ENCODE results near the gene AKAP6.

AKAP6 gene

GRCh38 chr14:32657081-32657480 lies 328.0 kb downstream of the AKAP6 start:
- DNase-seq (ENCODE audit: insufficient read length, low spot score) (no peak), FAIRE-seq (peak; percentile 38)
- TF ChIP-seq POLR2A (IDR thresholded peaks at IDR 0.05; ENCODE audit: low read depth, low read length) (no peak), TAF1 (IDR thresholded peaks at IDR 0.05; ENCODE audit: low read depth, low read length) (no peak), PAX5 (IDR thresholded peaks at IDR 0.05; ENCODE audit: insufficient read depth, low read length, severe bottlenecking) (no peak), POU2F2 (IDR thresholded peaks at IDR 0.05; ENCODE audit: low read depth, low read length) (no peak), SPI1 (IDR thresholded peaks at IDR 0.05; ENCODE audit: low read depth, low read length) (peak; percentile 72), POLR2AphosphoS5 (IDR thresholded peaks at IDR 0.05; ENCODE audit: low read depth, low read length) (no peak)

- no peak for DNase-seq (ENCODE audit: insufficient read length, low spot score)
- no peak for TF ChIP-seq POLR2A (IDR thresholded peaks at IDR 0.05; ENCODE audit: low read depth, low read length)
- no peak for FAIRE-seq
Measured at GRCh38 chr14:32661216-32661615, 332.1 kb downstream of the AKAP6 start.

GRCh38 chr14:32662211-32662610 lies 333.1 kb downstream of the AKAP6 start:
- TF ChIP-seq TAF1 (IDR thresholded peaks at IDR 0.05; ENCODE audit: low read depth, low read length) (no peak), POLR2AphosphoS5 (IDR thresholded peaks at IDR 0.05; ENCODE audit: low read depth, low read length) (no peak), POU2F2 (IDR thresholded peaks at IDR 0.05; ENCODE audit: low read depth, low read length) (no peak), PAX5 (IDR thresholded peaks at IDR 0.05; ENCODE audit: insufficient read depth, low read length, severe bottlenecking) (no peak), POLR2A (IDR thresholded peaks at IDR 0.05; ENCODE audit: low read depth, low read length) (no peak)
- DNase-seq (ENCODE audit: insufficient read length, low spot score) (no peak), FAIRE-seq (no peak)

- TF ChIP-seq POU2F2 (IDR thresholded peaks at IDR 0.05; ENCODE audit: low read depth, low read length) = no peak
- TF ChIP-seq PAX5 (IDR thresholded peaks at IDR 0.05; ENCODE audit: insufficient read depth, low read length, severe bottlenecking) = no peak
- no peak for TF ChIP-seq TAF1 (IDR thresholded peaks at IDR 0.05; ENCODE audit: low read depth, low read length)
- DNase-seq (ENCODE audit: insufficient read length, low spot score) = no peak
- no peak for FAIRE-seq
Measured at GRCh38 chr14:32666308-32666707, 337.2 kb downstream of the AKAP6 start.

GRCh38 chr14:32667287-32667686 lies 338.2 kb downstream of the AKAP6 start:
- DNase-seq (ENCODE audit: insufficient read length, low spot score) (no peak), FAIRE-seq (no peak)
- no peak for TF ChIP-seq POU2F2 (IDR thresholded peaks at IDR 0.05; ENCODE audit: low read depth, low read length)
- no peak for TF ChIP-seq PAX5 (IDR thresholded peaks at IDR 0.05; ENCODE audit: insufficient read depth, low read length, severe bottlenecking)
- no peak for TF ChIP-seq SPI1 (IDR thresholded peaks at IDR 0.05; ENCODE audit: low read depth, low read length)
- TF ChIP-seq POLR2A (IDR thresholded peaks at IDR 0.05; ENCODE audit: low read depth, low read length) = no peak
- no peak for TF ChIP-seq TAF1 (IDR thresholded peaks at IDR 0.05; ENCODE audit: low read depth, low read length)
- no peak for TF ChIP-seq POLR2AphosphoS5 (IDR thresholded peaks at IDR 0.05; ENCODE audit: low read depth, low read length)

GRCh38 chr14:32667791-32668190 lies 338.7 kb downstream of the AKAP6 start:
- FAIRE-seq = no peak
- no peak for DNase-seq (ENCODE audit: insufficient read length, low spot score)
- no peak for TF ChIP-seq SPI1 (IDR thresholded peaks at IDR 0.05; ENCODE audit: low read depth, low read length)
- TF ChIP-seq POLR2A (IDR thresholded peaks at IDR 0.05; ENCODE audit: low read depth, low read length) = no peak
- TF ChIP-seq POLR2AphosphoS5 (IDR thresholded peaks at IDR 0.05; ENCODE audit: low read depth, low read length) = no peak
- TF ChIP-seq TAF1 (IDR thresholded peaks at IDR 0.05; ENCODE audit: low read depth, low read length) = no peak
- TF ChIP-seq POU2F2 (IDR thresholded peaks at IDR 0.05; ENCODE audit: low read depth, low read length) = no peak
- no peak for TF ChIP-seq PAX5 (IDR thresholded peaks at IDR 0.05; ENCODE audit: insufficient read depth, low read length, severe bottlenecking)

GRCh38 chr14:32669391-32669790 lies 340.3 kb downstream of the AKAP6 start:
- no peak for FAIRE-seq
- no peak for TF ChIP-seq SPI1 (IDR thresholded peaks at IDR 0.05; ENCODE audit: low read depth, low read length)
- no peak for TF ChIP-seq PAX5 (IDR thresholded peaks at IDR 0.05; ENCODE audit: insufficient read depth, low read length, severe bottlenecking)
- TF ChIP-seq TAF1 (IDR thresholded peaks at IDR 0.05; ENCODE audit: low read depth, low read length) = no peak
- no peak for TF ChIP-seq POLR2A (IDR thresholded peaks at IDR 0.05; ENCODE audit: low read depth, low read length)
- TF ChIP-seq POLR2AphosphoS5 (IDR thresholded peaks at IDR 0.05; ENCODE audit: low read depth, low read length) = no peak
- TF ChIP-seq POU2F2 (IDR thresholded peaks at IDR 0.05; ENCODE audit: low read depth, low read length) = no peak
- DNase-seq (ENCODE audit: insufficient read length, low spot score) = no peak

- FAIRE-seq (no peak), DNase-seq (ENCODE audit: insufficient read length, low spot score) (no peak)
- TF ChIP-seq POLR2AphosphoS5 (IDR thresholded peaks at IDR 0.05; ENCODE audit: low read depth, low read length) (no peak), POU2F2 (IDR thresholded peaks at IDR 0.05; ENCODE audit: low read depth, low read length) (no peak)
Measured at GRCh38 chr14:32675433-32675832, 346.3 kb downstream of the AKAP6 start.

- TF ChIP-seq POU2F2 (IDR thresholded peaks at IDR 0.05; ENCODE audit: low read depth, low read length) (no peak), POLR2A (IDR thresholded peaks at IDR 0.05; ENCODE audit: low read depth, low read length) (no peak), SPI1 (IDR thresholded peaks at IDR 0.05; ENCODE audit: low read depth, low read length) (no peak), PAX5 (IDR thresholded peaks at IDR 0.05; ENCODE audit: insufficient read depth, low read length, severe bottlenecking) (no peak), TAF1 (IDR thresholded peaks at IDR 0.05; ENCODE audit: low read depth, low read length) (no peak), POLR2AphosphoS5 (IDR thresholded peaks at IDR 0.05; ENCODE audit: low read depth, low read length) (no peak)
- FAIRE-seq (no peak), DNase-seq (ENCODE audit: insufficient read length, low spot score) (no peak)
Measured at GRCh38 chr14:32677129-32677780, 348.2 kb downstream of the AKAP6 start.

- no peak for FAIRE-seq
- DNase-seq (ENCODE audit: insufficient read length, low spot score) = no peak
- no peak for TF ChIP-seq TAF1 (IDR thresholded peaks at IDR 0.05; ENCODE audit: low read depth, low read length)
- no peak for TF ChIP-seq SPI1 (IDR thresholded peaks at IDR 0.05; ENCODE audit: low read depth, low read length)
- no peak for TF ChIP-seq PAX5 (IDR thresholded peaks at IDR 0.05; ENCODE audit: insufficient read depth, low read length, severe bottlenecking)
- no peak for TF ChIP-seq POLR2AphosphoS5 (IDR thresholded peaks at IDR 0.05; ENCODE audit: low read depth, low read length)
- no peak for TF ChIP-seq POU2F2 (IDR thresholded peaks at IDR 0.05; ENCODE audit: low read depth, low read length)
- TF ChIP-seq POLR2A (IDR thresholded peaks at IDR 0.05; ENCODE audit: low read depth, low read length) = no peak
Measured at GRCh38 chr14:32678088-32678487, 349.0 kb downstream of the AKAP6 start.

All from GM12891 (cell line).